ENCODE results near the gene MAP7D1. TPM values are rescaled to one million over a fixed set of nuclear protein-coding genes. Genes with fewer than 3 reads are reported as not detected.

Gene MAP7D1
- 40.9 and 49.7 TPM in 2 replicates for total RNA-seq (2013; cell fraction: nucleolus; rRNA removed)
- total RNA-seq (2014; rRNA removed) (36.2 and 44.4 TPM in 2 replicates), total RNA-seq (2014; rRNA removed; fragmentation: Illumina TruSeq; extraction: Trizol) (26.9 and 32.0 TPM in 2 replicates), total RNA-seq (2021) (95.6 and 97.6 TPM in 2 replicates), polyA plus RNA-seq (2011; rRNA removed) (10.2 and 16.4 TPM in 2 replicates), polyA plus RNA-seq (2014; fragmentation: Illumina TruSeq; extraction: Trizol) (17.8 and 38.9 TPM in 2 replicates), polyA plus RNA-seq (2014; fragmentation: Nextera tagmentation; extraction: Ambion mirVana) (10 to 100 TPM in 1 of 2 experiments, 1 to 10 TPM in 1; 4.4 to 11.2 TPM), polyA plus RNA-seq (2014; rRNA removed) (45.3 and 55.6 TPM in 2 replicates), polyA plus RNA-seq (2016; fragmentation: Nextera tagmentation; extraction: Ambion mirVana) (10 to 100 TPM; 10.0 to 14.4 TPM), polyA minus RNA-seq (2011; rRNA and poly(A)+ RNA removed) (9.6 and 19.9 TPM in 2 replicates), Bru-seq, nascent RNA (percentile 81 among the genes with signal in this experiment), BruChase-seq, experiment 1, labeled RNA remaining after a 6-hour chase (percentile 79 among the genes with signal in this experiment), BruChase-seq, experiment 2, labeled RNA remaining after a 2-hour chase (percentile 78 among the genes with signal in this experiment)
- 26.1 TPM for polyA plus RNA-seq (2011; ENCODE audit: low read depth)
- 16.5 and 22.1 TPM in 2 replicates for polyA plus RNA-seq (2011; cell fraction: cytosol; rRNA removed)
- polyA plus RNA-seq (2011; cell fraction: nucleus; rRNA removed) = 40.7 and 54.8 TPM in 2 replicates
- 34.5 and 44.0 TPM in 2 replicates for polyA plus RNA-seq (2012)
- polyA minus RNA-seq (2011; cell fraction: cytosol; rRNA and poly(A)+ RNA removed) = 19.1 and 22.8 TPM in 2 replicates
- polyA minus RNA-seq (2011; cell fraction: nucleus; rRNA and poly(A)+ RNA removed) = 8.7 and 20.3 TPM in 2 replicates
- long read RNA-seq, experiment 1, partial matches to known transcripts = 2 of 2 reads
- long read RNA-seq, experiment 1, other reads (novel, unspliced or antisense) = 0 of 2 reads
- long read RNA-seq, experiment 2, partial matches to known transcripts = 8 of 10 reads
- long read RNA-seq, experiment 2, other reads (novel, unspliced or antisense) = 2 of 10 reads

DNA sequence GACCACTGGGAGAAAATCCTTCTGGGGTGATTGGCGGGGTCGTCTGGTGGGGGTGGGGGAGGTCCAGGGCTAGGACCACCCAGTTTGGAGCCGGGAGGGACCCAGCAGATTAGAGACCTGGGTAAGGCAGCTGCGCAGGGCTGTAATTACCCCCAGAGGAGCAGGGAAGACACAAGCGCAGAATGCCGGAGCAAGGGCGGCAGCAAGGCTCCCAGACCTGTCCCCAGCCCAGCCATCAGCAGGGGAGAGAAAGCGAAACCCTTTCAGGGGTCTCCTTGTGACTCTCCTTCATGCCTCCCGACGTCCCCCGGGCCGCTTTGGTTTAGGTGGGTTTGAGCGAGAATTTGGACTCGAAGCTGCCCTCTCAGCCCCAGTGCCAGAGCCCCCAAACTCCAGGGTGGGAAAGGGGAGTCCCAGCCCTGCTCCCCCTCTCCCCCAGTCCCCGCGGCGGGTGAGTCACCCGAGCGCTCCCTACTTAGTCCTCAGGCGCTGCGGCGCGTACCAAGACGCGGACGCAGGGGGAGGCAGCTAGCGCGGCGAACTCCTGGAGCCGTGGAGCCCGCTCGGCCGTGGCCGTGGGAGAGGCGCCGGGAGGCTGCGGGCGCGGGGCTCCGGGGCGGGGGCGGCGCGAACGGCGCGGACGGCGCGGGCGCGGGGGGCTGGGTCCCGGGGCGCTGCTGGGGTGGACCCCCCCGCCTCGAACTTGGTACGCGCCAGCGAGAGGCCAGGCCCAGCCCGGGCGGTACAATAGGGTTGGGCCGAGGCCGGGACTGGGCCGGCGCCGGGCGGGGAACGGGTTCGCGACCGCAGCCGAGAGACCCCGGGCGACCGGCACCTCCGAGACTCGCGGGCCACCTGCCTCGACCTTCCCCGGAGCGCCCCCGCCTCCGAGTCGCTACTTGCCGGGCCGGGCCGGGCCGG is at the start of gene MAP7D1:
Gene MAP7D1 (plus strand): TSS at position 753 of the 921 bp plus-strand sequence. CDS start 258 bp downstream, outside the sequence.
- H3K4me2 ChIP-seq (ENCODE audit: control insufficient read depth, insufficient read depth) = peak within 1 kb of the TSS; percentile 98
- BruUV-seq (replicated peaks) = TSS peak; percentile 90
- peak within 1 kb of the TSS; percentile 99 for H3K4me3 ChIP-seq
- POLR2A ChIA-PET = interaction anchor here (0.6 to 3.7 kb wide), 7 partner anchors 14 to 1320 kb away, joined by 3 to 13 read pairs (median 4); partner anchors contain the start of gene THRAP3
- DNase-seq (ENCODE audit: low read depth, low spot score) (no peak), ATAC-seq (peak; percentile 53), FAIRE-seq (no peak)
- CTCF ChIA-PET = interaction anchor here (0.8 to 10.2 kb wide), 5 partner anchors 15 to 266 kb away, joined by 3 to 262 read pairs (median 4); no protein-coding TSS in a partner anchor
- peak within 1 kb of the TSS; percentile 85 for H3K27ac ChIP-seq (ENCODE audit: control insufficient read depth, insufficient read depth)
- no peaks in the 10 kb centered on the region; the same call in 1 of the 2 replicates for H4K20me1 ChIP-seq (ENCODE audit: control insufficient read depth, insufficient read depth)
- peak within 1 kb of the TSS; percentile 63 for H2AFZ ChIP-seq (ENCODE audit: control insufficient read depth, low read depth, low read length)
- 1% methylated on average over 73 of the region's 88 CpGs for WGBS (ENCODE audit: insufficient coverage, insufficient replicate concordance, low lambda C conversion rate, missing lambda C conversion rate)
- H3K4me1 ChIP-seq (ENCODE audit: control insufficient read depth, insufficient read depth, low read length) = peaks cover 47% of the 10 kb centered on the region
- RAD21 ChIA-PET (ENCODE audit: unreplicated experiment) = interaction anchor here (0.9 to 2.9 kb wide), 3 partner anchors 32 to 233 kb away, joined by 3 to 19 read pairs (median 3); no protein-coding TSS in a partner anchor
- no peaks in the 10 kb centered on the region for H3K27me3 ChIP-seq (replicated peaks in 1 of 2; ENCODE audit: control insufficient read depth in 2 of 2, insufficient read depth in 2 of 2, low read length in 1 of 2)
- no peaks in the 10 kb centered on the region for H3K9me3 ChIP-seq (replicated peaks; ENCODE audit: control insufficient read depth, insufficient read depth, low read length)
- in situ Hi-C loops (cut with MboI) = no loop called here
- SMC1A ChIA-PET (ENCODE audit: uncharacterized antibody, unreplicated experiment) = interaction anchor here (1.9 to 2.9 kb wide), 3 partner anchors 32 to 130 kb away, joined by 5 to 9 read pairs (median 6); partner anchors contain the start of gene THRAP3
- H3K9ac ChIP-seq (ENCODE audit: control insufficient read depth, insufficient read depth, low read length) = peak within 1 kb of the TSS; percentile 82
- intact Hi-C loops (cut with micrococcal nuclease; ENCODE audit: unreplicated experiment) = loop anchor here (10.0 kb wide), 1 partner anchor 229 kb away; the partner anchor contains the start of gene STK40
- peaks cover 0 to 8% of the 10 kb centered on the region in 2 experiments; a peak in 1 of 4 replicates for H3K36me3 ChIP-seq (ENCODE audit: control insufficient read depth in 2 of 2, insufficient read depth in 2 of 2, low read length in 1 of 2)
- peaks cover 55% of the 10 kb centered on the region for H3K79me2 ChIP-seq (ENCODE audit: control insufficient read depth, insufficient read depth, low read length)
- TF ChIP-seq SREBF1 (IDR thresholded peaks at IDR 0.05; ENCODE audit: low read length) (peak; percentile 69; the same call in 1 of the 2 replicates), EED (IDR thresholded peaks at IDR 0.05; ENCODE audit: low read depth) (0 out of 2 replicates have a peak, but pooled peaks have one; percentile 33), YY1 (IDR thresholded peaks at IDR 0.05; ENCODE audit: low read depth, low read length) (peak; percentile 27), NFYA (IDR thresholded peaks at IDR 0.05; ENCODE audit: borderline replicate concordance, low read depth, low read length) (no peak), ATF7 (IDR thresholded peaks at IDR 0.05; ENCODE audit: low read depth) (peak; percentile 90), POLR2AphosphoS2 (IDR thresholded peaks at IDR 0.05; ENCODE audit: low read depth, low read length) (peak; percentile 87), ZNF207 (IDR thresholded peaks at IDR 0.05; ENCODE audit: borderline replicate concordance) (no peak), TAF1 (IDR thresholded peaks at IDR 0.05; ENCODE audit: borderline replicate concordance, low read depth, low read length) (peak; percentile 24; the same call in 1 of the 2 replicates), ETV6 (conservative IDR thresholded peaks at IDR 0.05 in 1 of 2, IDR thresholded peaks at IDR 0.05 in 1 of 2; ENCODE audit: borderline replicate concordance in 1 of 2, low read depth in 1 of 2) (no peak), IRF4 (IDR thresholded peaks at IDR 0.05; ENCODE audit: low read depth, low read length) (no peak), GATAD2B (conservative IDR thresholded peaks at IDR 0.05; ENCODE audit: low read depth) (peak; percentile 11; the same call in 1 of the 2 replicates), POU2F2 (IDR thresholded peaks at IDR 0.05; ENCODE audit: borderline replicate concordance, low read depth, low read length) (peak; percentile 44; the same call in 2 of the 3 replicates), CHD4 (IDR thresholded peaks at IDR 0.05) (no peak), RFX5 (IDR thresholded peaks at IDR 0.05; ENCODE audit: low read depth, low read length) (no peak), TARDBP (IDR thresholded peaks at IDR 0.05; ENCODE audit: borderline replicate concordance) (no peak)
- TF ChIP-seq, protein P1, sequence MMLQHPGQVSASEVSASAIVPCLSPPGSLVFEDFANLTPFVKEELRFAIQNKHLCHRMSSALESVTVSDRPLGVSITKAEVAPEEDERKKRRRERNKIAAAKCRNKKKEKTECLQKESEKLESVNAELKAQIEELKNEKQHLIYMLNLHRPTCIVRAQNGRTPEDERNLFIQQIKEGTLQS (IDR thresholded peaks at IDR 0.05; ENCODE audit: borderline replicate concordance, extremely low read depth, low read depth, low read length) = no peak
- TF ChIP-seq, protein P2, sequence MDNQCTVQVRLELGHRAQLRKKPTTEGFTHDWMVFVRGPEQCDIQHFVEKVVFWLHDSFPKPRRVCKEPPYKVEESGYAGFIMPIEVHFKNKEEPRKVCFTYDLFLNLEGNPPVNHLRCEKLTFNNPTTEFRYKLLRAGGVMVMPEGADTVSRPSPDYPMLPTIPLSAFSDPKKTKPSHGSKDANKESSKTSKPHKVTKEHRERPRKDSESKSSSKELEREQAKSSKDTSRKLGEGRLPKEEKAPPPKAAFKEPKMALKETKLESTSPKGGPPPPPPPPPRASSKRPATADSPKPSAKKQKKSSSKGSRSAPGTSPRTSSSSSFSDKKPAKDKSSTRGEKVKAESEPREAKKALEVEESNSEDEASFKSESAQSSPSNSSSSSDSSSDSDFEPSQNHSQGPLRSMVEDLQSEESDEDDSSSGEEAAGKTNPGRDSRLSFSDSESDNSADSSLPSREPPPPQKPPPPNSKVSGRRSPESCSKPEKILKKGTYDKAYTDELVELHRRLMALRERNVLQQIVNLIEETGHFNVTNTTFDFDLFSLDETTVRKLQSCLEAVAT (IDR thresholded peaks at IDR 0.05) = peak; percentile 85
